ENCODE data around the gene TMED10. TPM values are rescaled to one million over a fixed set of nuclear protein-coding genes. Genes with fewer than 3 reads are reported as not detected.

The TMED10 gene
- total and polyA plus RNA-seq, 2 of the 13 experiments (the other 11 are each of a cell fraction or from before 2014, with no cell fraction given): 311 to 377 TPM

GRCh38 chr14:75184039-75184438 is 7.6 kb upstream of the TMED10 start:
- BruUV-seq (replicated peaks): no TSS peak
- Histone ChIP-seq H3K79me2 (ENCODE audit: insufficient read depth, low read length) (no peaks in the 10 kb centered on the region), H3K27me3 (ENCODE audit: control insufficient read depth in 1 of 2, insufficient read depth in 2 of 2, low read length in 2 of 2) (peaks cover 0 to 3% of the 10 kb centered on the region in 2 experiments; a peak in 3 of 5 replicates), H3K9ac (ENCODE audit: insufficient read depth, low read depth, low read length) (no peak overlapping the region), H2AFZ (ENCODE audit: low read length) (no peak overlapping the region), H3K27ac (ENCODE audit: extremely low read length, insufficient read depth, low read length) (no peak overlapping the region), H3K36me3 (replicated peaks in 1 of 2; ENCODE audit: control insufficient read depth in 1 of 2, insufficient read depth in 2 of 2, low read length in 2 of 2) (no peaks in the 10 kb centered on the region), H3K9me3 (ENCODE audit: low read length) (no peaks in the 10 kb centered on the region), H3K4me2 (ENCODE audit: low read depth, low read length) (no peak overlapping the region), H4K20me1 (ENCODE audit: insufficient read depth, low read length) (no peaks in the 10 kb centered on the region), H3K4me1 (ENCODE audit: insufficient read depth, low read length) (peaks cover 49% of the 10 kb centered on the region), H3K4me3 (replicated peaks in 1 of 3; ENCODE audit: insufficient read depth in 1 of 3, low read depth in 2 of 3, low read length in 3 of 3) (no peak overlapping the region)
- intact Hi-C loops (cut with micrococcal nuclease; ENCODE audit: unreplicated experiment): no loop called here
- ATAC-seq (no peak), FAIRE-seq (no peak), DNase-seq (ENCODE audit: low spot score) (no peak)
- POLR2A ChIA-PET: no interaction called here
- 82% methylated on average over 3 of the region's 3 CpGs for WGBS (ENCODE audit: low lambda C conversion rate)
- CTCF ChIA-PET (ENCODE audit: low intra/inter-chr PET ratio, low total read pairs): no interaction called here
- in situ Hi-C loops (cut with HindIII; ENCODE audit: extremely low pct_ligation_motif_present, low pct_unique_long_range_greater_than_20kb): no loop called here
- TF ChIP-seq ZNF354B (CRISPR knock-in tag; IDR thresholded peaks at IDR 0.05) (no peak), ONECUT2 (CRISPR knock-in tag; IDR thresholded peaks at IDR 0.05) (no peak), ZBTB38 (CRISPR knock-in tag; IDR thresholded peaks at IDR 0.05) (no peak), STAT5B (CRISPR knock-in tag; IDR thresholded peaks at IDR 0.05) (no peak), ZNF296 (CRISPR knock-in tag; conservative IDR thresholded peaks at IDR 0.05) (no peak), POLR2G (IDR thresholded peaks at IDR 0.05; ENCODE audit: low read depth, low read length) (no peak), KLF15 (CRISPR knock-in tag; IDR thresholded peaks at IDR 0.05; ENCODE audit: borderline replicate concordance) (no peak), MED8 (CRISPR knock-in tag; IDR thresholded peaks at IDR 0.05; ENCODE audit: insufficient replicate concordance) (no peak), MLX (CRISPR knock-in tag; IDR thresholded peaks at IDR 0.05) (no peak), ZNF749 (CRISPR knock-in tag; IDR thresholded peaks at IDR 0.05; ENCODE audit: borderline replicate concordance) (no peak), ELF4 (CRISPR knock-in tag; IDR thresholded peaks at IDR 0.05; ENCODE audit: borderline replicate concordance) (no peak), ZNF670 (CRISPR knock-in tag; IDR thresholded peaks at IDR 0.05; ENCODE audit: borderline replicate concordance) (no peak), ZNF562 (CRISPR knock-in tag; IDR thresholded peaks at IDR 0.05; ENCODE audit: borderline replicate concordance) (no peak), ZNF878 (CRISPR knock-in tag; IDR thresholded peaks at IDR 0.05) (no peak), DNMT3B (CRISPR knock-in tag; conservative IDR thresholded peaks at IDR 0.05) (no peak), ZNF546 (CRISPR knock-in tag; conservative IDR thresholded peaks at IDR 0.05) (no peak), KDM4B (CRISPR knock-in tag; IDR thresholded peaks at IDR 0.05) (no peak), ZBTB20 (CRISPR knock-in tag; IDR thresholded peaks at IDR 0.05; ENCODE audit: borderline replicate concordance, low read depth) (no peak), THAP11 (CRISPR knock-in tag; IDR thresholded peaks at IDR 0.05) (no peak), ZNF839 (CRISPR knock-in tag; IDR thresholded peaks at IDR 0.05; ENCODE audit: borderline replicate concordance) (no peak)
